Skeletal muscle tissue (tissue), 4 donors: ENCODE results near the gene CTAGE1. TPM values are rescaled to one million over a fixed set of nuclear protein-coding genes. Genes with fewer than 3 reads are reported as not detected.

Experiments used
- H3K27ac ChIP-seq: one replicate; pipeline ENCODE4 v1.7.0; 2013; ENCODE audit warnings: mild to moderate bottlenecking, low read depth, low read length, inconsistent platforms
- H3K27me3 ChIP-seq, 3 donors: one replicate each; pipeline ENCODE4 v1.7.0; 2013; ENCODE audit warnings: low read length in 3 of 3; ENCODE audit not compliant: control insufficient read depth in 3 of 3, insufficient read depth in 3 of 3
- H3K36me3 ChIP-seq, 3 donors: one replicate each; pipeline ENCODE4 v1.7.0; 2013; ENCODE audit warnings: low read length in 3 of 3; ENCODE audit not compliant: control insufficient read depth in 3 of 3, insufficient read depth in 3 of 3
- H3K4me1 ChIP-seq, 3 donors: one replicate each; pipeline ENCODE4 v1.7.0; 2013; ENCODE audit warnings: low read length in 3 of 3, mild to moderate bottlenecking in 3 of 3; ENCODE audit not compliant: control insufficient read depth in 3 of 3, insufficient read depth in 3 of 3
- H3K4me3 ChIP-seq, 3 donors: one replicate each; pipeline ENCODE4 v1.7.0; 2013; ENCODE audit warnings: low read length in 3 of 3
- H3K9ac ChIP-seq, 3 donors: one replicate each; pipeline ENCODE4 v1.7.0; 2013; ENCODE audit warnings: low read length in 3 of 3, mild to moderate bottlenecking in 3 of 3, moderate library complexity in 2 of 3, low read depth in 1 of 3
- H3K9me3 ChIP-seq, 3 donors: one replicate each; pipeline ENCODE4 v1.7.0; 2013; ENCODE audit warnings: low read length in 3 of 3; ENCODE audit not compliant: control insufficient read depth in 3 of 3
- total RNA-seq: library from RNA; depleted of rRNA; stranded (reverse); fragments of >200 nt; gene quantifications from one replicate; pipeline ENCODE4 v1.2.3, GENCODE V29; 2014
- donor health status: Osteomylitis.

Gene CTAGE1
- total RNA-seq, 1 donor from 2014 or later = not detected

DNA sequence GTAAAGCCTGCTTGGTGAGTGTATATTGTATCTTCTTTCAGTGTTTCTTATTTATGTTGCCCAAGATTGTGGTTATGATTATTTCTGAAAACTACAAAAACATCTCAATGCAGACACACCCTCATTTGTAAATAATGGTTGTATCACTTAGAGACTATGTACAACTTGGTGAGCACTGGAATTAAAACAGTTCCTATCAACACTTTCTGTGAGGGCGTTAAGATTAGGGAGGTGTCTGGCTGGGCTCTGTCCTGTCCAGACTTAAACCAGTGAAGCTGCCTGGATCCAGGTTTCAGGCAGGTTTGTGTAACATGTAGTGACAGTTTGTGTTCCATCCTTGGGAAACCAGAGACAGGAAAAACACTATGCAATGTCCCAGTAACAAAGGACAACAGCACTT, 49.7 kb downstream of the CTAGE1 start:
- H3K9ac ChIP-seq = no peak overlapping the region
- no peaks in the 10 kb centered on the region for H3K36me3 ChIP-seq
- H3K4me1 ChIP-seq = no peaks in the 10 kb centered on the region
- no peaks in the 10 kb centered on the region for H3K9me3 ChIP-seq
- no peaks in the 10 kb centered on the region for H3K27me3 ChIP-seq
- H3K27ac ChIP-seq = no peak overlapping the region
- no peak overlapping the region for H3K4me3 ChIP-seq

DNA sequence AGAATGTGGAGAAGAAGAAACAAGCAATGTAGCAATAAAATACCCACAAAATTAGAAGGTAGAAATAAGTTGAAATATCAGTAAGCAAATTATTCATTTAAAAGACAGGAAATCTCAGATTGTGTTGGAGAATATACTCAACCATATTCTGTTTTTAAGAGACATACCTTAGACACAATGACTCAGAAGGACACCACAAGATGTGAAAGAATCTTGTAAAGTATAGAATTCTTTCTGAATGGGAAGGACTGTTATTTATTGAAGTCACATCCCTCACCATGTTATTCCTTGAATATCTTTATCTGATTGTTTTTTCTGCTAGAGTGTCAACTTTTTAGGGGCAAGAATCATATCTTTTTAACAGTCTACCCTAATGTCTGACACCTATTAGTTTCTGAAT, 50.4 kb downstream of the CTAGE1 start:
- Histone ChIP-seq H3K36me3 (no peaks in the 10 kb centered on the region), H3K9ac (no peak overlapping the region), H3K27me3 (no peaks in the 10 kb centered on the region), H3K9me3 (no peaks in the 10 kb centered on the region), H3K27ac (no peak overlapping the region), H3K4me1 (no peaks in the 10 kb centered on the region), H3K4me3 (no peak overlapping the region)

DNA sequence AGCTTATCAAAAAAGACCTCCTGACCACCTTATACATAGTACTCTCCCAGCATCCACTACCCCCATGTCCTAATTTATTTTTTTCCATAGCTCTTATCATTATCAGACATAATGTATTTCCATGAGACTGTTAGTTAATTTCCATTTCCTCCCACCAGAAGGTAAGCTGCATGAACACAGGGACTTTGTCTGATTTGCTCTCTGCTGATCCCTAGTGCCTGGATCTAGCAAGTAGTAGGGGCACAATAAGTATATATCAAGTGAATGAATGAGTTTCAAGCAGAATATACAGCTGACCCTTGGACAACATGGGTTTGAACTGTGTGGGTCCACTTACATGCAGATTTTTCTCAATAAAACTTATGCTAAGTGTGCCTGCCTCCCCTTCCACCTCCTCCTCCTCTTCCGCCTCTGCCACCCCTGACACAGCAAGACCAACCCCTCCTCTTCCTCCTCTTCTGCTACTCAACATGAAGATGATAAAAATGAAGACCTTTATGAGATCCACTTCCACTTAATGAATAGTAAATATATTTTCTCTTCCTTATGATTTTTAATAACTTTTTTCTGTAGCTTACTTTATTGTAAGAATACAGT, 53.8 kb downstream of the CTAGE1 start:
- Histone ChIP-seq H3K36me3 (no peaks in the 10 kb centered on the region), H3K4me1 (no peaks in the 10 kb centered on the region), H3K4me3 (no peak overlapping the region), H3K27me3 (no peaks in the 10 kb centered on the region), H3K9ac (no peak overlapping the region), H3K27ac (no peak overlapping the region), H3K9me3 (no peaks in the 10 kb centered on the region)

Other genes starting within 250 kb of the CTAGE1 start
- 2.6 TPM for gene GATA6, start 248.3 kb downstream of the CTAGE1 start, total RNA-seq